Non-pigmented ciliary epithelial cell (primary cell): ENCODE data around the gene DENND6B.
"Not testable (repeated sequence)": the region's sequence is repeated elsewhere in the genome, so short reads cannot be mapped to it uniquely, and the experiment has no call there.

Experiments used
- DNase-seq: peaks from one replicate; pipeline ENCODE4 v3.0.0-alpha.2; 2010; ENCODE audit warnings: low read depth

DENND6B gene, protein sequence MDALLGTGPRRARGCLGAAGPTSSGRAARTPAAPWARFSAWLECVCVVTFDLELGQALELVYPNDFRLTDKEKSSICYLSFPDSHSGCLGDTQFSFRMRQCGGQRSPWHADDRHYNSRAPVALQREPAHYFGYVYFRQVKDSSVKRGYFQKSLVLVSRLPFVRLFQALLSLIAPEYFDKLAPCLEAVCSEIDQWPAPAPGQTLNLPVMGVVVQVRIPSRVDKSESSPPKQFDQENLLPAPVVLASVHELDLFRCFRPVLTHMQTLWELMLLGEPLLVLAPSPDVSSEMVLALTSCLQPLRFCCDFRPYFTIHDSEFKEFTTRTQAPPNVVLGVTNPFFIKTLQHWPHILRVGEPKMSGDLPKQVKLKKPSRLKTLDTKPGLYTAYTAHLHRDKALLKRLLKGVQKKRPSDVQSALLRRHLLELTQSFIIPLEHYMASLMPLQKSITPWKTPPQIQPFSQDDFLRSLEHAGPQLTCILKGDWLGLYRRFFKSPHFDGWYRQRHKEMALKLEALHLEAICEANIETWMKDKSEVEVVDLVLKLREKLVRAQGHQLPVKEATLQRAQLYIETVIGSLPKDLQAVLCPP

DNA sequence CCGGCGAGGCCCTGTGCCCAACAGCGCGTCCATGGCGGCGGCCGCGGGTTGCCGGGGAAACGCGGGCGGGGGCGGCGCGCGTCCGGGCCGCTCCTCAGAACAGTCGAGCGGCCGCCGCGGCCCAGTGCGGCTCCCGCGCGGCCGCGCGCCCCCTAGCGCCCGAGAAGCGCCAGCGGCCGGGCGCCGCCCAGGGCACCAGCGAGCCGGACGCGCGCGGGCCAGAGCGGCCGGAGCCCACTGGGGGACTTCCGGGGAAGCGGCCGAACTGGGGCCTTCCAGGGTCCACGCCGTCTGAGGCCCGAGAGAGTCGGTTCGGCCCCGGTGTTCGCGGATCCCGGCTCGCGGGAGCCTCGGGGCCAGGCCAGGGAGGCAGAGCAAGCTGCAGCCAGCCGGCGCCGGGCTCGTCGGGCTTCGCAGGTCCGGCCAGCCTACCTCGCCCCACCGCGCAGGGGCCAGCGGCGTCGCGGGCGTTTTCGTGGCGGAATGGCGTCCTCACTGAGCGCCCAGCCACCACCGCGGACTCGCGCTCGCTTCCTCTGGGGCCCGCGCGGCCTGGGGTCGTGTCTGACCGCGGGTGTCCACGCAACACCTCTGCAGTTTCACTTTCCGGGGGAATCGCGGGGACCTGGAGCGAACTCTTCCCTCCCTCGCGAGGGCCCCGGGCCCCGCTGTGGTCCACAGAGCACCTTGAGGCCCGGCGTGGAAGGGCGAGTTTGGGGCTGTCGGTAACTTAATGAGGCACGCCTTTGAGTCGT is at the start of gene DENND6B:
TSS of gene DENND6B (minus strand) at position 57 of the 755 bp plus-strand sequence. CDS start at position 33, 24 bp downstream.
- DNase-seq = no peak

DNA sequence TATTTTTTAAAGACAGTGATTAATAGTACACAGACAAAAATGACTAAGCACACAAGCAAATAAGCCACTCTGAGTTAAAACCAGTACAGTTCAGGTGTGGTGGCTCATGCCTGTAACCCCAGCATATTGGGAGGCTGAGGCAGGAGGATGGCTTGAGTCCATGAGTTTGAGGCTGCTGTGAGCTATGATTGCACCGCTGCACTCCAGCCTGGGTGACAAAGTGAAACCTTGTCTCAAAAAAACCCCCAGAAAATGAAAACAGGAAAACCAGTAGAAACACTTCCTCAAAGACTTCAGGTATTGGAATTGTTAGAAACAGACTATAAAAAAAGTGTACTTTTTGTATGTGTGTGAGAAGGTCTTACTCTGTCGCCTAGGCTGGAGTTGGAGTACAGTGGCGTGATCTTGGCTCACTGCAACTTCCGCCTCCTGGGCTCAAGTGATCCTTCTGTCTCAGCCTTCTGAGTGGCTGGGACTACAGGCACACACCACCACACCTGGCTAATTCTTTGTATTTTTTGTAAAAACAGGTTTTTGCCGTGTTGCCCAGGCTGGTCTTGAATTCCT is 49.4 kb upstream of the DENND6B start:
- no peak for DNase-seq

DNA sequence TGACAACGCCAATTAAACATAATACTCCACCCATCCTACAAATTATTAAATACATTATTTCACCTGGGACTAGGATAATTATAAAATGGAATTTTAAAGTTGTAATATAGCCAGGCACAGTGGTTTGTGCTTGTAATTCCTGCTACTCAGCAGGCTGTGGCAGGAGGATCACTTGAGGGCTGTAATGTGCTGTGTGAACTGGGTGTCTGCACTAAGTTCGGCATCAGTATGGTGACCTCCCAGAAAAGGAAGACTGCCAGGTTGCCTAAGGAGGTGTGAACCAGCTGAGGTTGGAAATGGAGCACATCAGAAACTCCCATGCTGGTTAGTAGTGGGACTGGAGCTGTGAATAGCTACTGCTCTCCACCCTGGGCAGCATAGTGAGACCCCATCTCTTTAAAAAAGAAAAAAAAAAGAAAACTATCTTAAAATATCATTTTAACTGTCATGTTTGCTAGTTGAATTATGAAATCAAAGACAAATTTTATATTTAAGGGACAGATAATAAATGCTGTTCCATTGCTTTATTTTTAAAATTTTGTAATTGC is 44.4 kb upstream of the DENND6B start:
- DNase-seq = no peak

DNA sequence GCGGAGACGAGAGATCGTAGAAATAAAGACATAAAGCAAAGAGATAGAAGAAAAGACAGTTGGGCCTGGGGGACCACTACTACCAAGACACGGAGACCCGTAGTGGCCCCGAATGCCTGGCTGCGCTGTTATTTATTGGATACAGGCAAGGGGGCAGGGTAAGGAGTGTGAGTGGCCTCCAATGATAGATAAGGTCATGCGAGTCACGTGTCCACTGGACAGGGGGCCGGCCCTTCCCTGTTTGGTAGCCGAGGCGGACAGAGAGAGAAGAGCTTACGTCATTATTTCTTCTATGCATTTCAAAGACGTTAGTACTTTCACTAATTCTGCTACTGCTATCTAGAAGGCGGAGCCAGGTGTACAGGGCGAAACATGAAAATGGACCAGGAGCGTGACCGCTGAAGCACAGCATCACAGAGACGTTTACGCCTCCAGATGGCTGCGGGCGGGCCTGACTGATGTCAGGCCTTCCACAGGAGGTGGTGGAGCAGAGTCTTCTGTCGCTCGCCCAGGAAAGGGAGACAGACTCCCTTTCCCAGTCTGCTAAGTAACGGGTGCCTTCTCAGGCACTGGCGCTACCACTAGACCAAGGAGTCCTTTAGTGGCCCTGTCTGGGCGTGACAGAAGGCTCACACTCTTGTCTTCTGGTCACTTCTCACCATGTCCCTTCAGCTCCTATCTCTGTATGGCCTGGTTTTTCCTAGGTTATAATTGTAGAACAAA is 41.1 kb upstream of the DENND6B start:
- no peak for DNase-seq

DNA sequence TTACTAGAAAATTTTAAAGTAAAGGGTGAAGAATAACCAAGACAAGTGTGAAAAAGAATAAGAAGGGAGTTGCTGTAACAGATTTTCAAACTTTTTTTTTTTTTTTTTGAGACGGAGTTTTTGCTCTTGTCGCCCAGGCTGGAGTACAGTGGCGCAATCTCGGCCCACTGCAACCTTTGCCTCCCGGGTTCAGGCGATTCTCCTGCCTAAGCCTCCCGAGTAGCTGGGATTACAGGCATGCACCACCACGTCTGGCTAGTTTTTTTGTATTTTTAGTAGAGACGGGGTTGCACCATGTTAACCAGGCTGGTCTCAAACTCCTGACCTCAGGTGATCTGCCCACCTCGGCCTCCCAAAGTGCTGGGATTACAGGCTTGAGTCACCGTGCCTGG is 37.0 kb upstream of the DENND6B start:
- not testable (repeated sequence) for DNase-seq

DNA sequence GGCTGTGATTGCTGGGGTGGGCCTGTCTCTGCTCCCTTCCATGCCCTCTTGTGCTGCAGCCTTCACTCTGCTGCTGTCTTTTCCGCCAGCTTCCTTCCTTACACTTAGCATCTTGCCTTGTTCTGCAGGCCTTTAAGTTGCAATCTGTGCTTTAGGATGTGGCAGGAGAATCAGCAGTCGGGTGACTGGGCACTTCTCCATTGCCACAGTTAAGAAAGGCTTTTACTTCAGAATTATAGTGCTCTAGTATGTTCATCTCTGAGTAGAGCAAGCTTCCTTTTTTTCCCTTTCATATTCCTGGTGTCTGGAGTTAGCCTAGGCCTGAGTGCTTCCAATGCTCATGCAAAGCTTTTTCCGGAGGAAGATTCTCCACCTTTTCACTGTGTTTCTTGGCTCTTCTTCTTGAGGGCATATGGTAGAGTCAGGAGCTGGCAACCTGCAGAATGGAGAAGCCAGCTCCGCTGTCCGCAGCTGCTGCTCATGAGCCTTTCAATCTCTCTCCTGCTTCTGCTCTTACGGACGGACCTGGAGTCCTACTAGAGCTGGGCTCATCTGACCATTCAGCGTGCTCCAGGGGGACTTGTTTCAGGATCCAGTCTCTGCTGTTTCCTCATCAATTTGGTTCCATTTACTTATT is 36.5 kb upstream of the DENND6B start:
- no peak for DNase-seq

DNA sequence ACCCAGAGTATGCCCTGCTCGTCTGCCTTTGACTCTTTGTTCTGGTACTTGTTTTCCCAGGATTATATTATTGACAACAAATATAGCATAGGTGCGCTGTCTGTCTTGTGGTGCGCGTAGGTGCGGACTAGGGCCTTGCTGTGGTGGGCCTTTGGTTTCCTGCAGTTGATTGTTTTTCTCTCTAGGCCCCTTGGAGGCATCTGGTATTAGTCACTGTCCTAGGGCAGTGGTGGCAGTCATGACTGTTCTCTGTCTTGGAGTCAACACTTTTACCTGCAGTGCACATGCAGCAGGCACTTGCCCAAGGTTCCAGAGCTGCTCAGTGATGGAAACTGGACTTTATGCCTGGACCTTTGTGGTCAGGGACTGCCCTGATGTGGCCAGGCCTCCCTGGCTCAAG is 34.9 kb upstream of the DENND6B start:
- DNase-seq = no peak

DNA sequence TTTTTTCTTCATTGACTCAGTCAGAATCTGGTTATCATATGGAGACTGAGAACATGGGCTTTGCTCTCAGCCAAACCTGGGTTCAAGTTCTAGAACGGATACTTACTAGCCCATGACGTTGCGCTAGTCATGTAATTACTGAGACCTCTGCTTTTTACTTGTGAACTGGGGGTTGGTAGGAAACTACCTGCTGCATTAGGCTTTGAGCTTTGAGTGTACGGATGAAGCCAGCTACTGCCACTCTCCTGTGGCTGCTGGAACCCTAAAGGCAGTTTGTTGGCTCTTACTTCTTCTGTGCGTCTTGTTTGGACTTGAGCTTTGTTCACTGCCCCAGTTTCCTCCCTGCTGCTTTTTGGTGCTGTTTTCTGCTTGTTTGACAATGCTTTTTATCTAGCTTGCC is 34.4 kb upstream of the DENND6B start:
- DNase-seq = no peak

DNA sequence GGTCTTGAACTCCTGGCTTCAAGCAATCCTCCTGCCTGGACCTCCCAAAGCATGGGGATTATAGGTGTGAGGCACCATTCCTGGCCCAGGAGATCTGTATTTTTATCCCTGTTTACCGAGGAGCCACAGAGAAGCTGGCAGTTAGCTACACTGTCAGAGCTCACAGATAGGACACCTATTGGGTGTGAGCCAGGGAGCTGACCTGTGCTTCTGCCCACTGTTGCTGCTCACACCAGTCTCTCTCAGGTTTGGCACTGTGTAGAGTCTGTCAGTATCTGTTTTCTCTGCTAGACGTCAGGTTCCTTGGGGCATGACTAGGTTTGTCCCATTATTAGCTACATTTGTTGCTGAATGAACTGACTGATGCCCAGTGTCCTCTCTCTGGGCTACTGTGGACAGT is 33.8 kb upstream of the DENND6B start:
- no peak for DNase-seq

DNA sequence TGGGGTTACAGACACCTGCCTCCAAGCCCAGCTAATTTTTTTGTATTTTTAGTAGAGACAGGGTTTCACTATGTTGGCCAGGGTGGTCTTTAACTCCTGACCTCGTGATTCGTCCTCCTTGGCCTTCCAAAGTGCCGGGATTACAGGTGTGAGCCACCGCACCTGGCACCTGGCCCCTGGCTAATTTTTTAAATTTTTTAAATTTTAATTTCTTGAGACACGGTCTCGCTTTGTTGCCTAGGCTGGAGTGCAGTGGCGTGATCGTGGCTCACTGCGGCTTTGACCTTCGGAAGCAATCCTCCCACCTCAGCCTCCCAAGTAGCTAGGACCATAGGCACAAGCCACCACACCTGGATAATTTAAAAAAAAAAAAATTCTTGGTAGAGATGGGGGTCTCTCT is 30.9 kb upstream of the DENND6B start:
- DNase-seq = no peak

DNA sequence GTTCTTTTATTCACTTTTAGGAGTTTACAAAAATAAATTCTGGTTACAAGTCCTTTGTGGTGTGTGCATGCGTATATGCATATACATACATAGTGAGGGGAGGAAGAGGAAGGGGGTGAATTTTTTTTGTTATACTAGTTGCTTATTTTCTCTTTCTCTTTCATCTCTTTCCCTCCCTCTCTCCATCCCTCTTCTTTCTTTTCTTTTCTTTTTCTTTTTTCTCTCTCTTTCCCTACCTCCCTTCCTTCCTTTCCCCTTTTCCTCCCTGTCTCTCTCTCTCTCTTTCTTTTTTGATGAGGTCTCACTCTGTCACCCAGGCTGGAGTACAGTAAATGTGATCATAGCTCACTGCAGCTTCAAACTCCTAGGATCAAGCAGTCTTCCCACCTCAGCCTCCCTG is 30.4 kb upstream of the DENND6B start:
- no peak for DNase-seq

DNA sequence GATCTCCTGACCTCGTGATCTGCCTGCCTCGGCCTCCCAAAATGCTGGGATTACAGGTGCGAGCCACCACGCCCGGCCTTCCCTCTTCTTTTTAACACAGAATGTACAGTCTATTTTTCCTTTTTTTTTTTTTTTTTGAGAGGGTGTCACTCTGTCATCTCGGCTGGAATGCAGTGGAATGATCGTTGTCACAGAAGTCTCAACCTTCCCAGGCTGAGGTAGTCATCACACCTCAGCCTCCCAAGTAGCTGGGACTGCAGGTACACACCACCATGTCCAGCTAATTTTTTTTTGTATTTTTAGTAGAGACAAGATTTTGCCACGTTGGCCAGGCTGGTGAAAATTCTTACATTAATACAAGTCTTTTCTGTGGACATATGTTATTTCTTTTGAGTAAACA is 29.4 kb upstream of the DENND6B start:
- no peak for DNase-seq

DNA sequence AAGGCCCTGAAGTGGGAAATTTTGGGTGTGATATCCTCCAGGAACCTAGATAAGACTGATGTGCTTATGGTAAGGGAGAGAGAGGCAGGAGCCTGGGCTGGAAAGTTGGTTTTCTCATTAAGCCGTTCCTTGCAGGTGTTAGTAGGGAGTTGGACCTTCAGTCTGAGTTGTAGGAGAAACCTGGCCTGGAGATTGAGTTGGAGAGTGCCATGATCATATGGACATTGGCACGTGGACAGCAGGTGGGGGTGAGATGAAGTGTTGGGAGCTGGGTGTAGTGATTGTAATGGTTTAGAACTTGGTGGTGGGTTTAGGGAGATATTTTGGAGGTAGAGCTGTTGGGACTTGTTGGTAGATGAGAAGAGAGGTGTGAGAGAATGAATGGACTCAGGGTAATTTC is 21.2 kb upstream of the DENND6B start:
- no peak for DNase-seq

DNA sequence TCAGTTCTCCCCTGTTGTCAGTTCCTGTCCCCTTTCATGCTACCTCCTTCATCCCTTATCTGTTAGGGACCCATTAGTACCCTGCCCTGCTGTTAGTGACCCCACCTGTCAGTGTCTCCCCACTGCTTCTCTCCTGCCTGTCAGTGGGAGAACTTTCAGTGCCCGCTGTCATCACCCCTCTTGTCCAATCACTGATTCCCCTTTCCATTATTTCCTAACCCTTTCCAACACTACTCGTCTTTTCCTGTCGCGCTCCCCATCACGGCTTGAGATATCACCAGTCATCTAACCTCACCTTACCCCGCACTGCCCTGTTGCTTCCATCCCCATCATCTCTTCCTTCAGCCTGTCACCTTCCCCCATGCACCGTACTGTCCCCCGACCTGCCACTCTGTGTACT is 20.3 kb upstream of the DENND6B start:
- no peak for DNase-seq

DNA sequence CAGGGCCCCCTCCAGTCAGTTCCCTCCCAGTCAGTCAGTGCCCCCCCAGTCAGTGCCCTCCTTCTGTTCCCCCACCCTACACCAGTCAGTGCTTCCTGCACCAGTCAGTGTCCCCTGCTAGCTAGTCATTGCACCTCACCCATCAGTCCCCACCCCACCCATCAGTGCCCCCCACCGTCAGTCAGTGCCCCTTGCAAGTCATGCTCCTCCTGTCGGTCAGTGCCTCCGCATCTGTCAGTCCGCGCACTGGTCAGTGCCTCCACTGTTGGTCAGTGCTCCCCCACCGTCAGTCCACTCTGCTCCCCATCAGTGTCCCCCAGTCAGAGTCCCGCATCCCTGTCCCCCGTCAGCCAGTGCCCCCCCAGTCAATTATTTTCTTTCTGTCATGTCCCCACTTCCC is 19.7 kb upstream of the DENND6B start:
- DNase-seq = no peak

DNA sequence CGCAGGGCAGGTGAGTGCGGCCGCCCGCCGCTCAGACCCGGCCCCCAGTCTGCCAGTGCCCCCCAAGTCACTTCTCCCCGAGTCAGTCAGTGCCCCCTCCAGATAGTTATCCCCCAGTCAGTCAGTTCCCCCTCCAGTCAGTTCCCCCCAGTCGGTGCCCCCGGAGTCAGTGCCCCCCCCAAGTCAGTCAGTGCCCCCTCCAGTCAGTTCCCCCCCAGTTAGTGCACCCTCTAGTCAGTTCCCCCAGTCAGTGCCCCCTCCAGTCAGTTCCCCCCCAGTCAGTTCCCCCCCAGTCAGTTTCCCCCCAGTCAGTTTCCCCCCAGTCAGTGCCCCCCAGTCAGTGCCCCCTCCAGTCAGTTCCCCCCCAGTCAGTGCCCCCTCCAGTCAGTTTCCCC is 16.7 kb upstream of the DENND6B start:
- no peak for DNase-seq

DNA sequence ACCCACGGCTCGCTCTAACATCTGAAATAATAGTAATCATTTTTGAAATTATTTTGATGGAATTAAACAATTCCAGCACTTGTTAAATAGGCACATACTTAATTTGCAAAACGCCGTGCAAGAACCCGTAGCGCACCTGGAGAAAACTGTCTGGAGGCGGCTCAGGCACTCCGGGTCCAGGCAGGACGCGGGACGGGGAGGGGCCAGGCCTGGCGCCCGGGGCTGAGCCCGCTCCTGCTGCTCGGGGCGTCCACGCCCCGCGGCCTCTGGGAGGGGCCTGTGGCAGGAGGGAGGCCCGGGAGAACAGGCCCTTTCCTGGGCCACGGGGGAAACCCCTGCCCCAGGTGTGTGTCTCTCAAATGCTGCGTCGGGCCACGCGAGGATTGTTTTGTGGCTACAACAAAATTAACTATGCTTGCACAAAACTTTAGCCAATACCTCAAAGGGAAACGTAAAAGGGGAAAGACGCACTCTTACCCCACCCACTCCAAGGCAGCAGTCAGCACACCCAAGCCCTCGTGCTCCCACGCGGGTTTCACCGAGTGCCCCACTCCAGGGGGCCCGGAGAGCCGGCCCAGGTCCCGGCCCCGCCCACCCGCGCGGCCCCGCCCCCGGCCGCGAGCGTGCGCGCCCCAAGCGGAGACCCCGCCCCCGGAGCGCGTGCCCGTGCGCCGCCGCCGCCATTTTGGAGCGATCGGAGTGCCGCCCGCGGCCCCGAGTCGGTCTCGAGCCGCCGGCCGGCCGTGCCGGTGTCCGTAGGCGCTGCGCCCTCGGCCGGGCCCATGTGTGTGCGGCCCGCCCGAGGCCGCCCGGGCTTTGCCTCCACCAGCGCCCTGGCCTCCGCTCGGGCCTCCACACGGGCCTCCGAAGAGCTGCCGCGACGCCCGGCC is 16.1 kb upstream of the DENND6B start, which contains the start of gene PPP6R2:
TSS of gene PPP6R2 (plus strand) at position 677 of the 890 bp plus-strand sequence. CDS start 50,582 bp downstream, outside the sequence.
- no peak for DNase-seq

DNA sequence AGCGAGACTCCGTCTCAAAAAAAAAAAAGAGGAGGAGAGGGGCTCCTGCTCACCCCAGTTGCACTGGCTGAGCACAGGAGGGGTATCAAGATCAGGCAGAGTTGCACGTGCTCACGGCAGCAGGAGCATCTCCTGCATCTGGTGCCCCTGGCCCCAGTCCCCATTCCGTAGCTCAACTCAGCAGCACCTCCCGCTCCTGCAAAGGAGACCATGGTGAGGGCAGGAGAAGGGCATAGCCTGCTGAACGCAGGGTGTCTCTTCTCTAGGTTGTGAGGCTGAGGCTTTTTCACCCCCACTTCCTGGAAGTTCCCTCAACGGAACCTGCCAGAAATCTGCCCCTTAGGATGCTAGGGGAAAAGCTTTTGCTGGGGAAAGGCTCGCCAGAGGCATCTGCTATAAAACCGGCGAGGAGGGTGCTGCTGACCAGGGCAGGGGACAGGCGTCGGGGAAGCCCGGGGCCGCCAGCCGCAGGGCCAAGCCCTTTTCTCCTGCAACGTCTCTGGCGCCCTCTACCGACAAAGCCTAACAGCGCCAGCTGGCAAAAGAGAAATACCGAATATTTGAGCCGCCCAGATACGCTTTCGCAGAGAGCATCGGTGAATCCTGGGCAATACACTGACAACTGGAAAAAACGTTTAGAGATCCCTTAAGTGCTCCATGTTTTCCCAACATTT is 15.3 kb upstream of the DENND6B start:
- DNase-seq = no peak
